ENCODE data around the gene SPAG17.

Gene SPAG17

DNA sequence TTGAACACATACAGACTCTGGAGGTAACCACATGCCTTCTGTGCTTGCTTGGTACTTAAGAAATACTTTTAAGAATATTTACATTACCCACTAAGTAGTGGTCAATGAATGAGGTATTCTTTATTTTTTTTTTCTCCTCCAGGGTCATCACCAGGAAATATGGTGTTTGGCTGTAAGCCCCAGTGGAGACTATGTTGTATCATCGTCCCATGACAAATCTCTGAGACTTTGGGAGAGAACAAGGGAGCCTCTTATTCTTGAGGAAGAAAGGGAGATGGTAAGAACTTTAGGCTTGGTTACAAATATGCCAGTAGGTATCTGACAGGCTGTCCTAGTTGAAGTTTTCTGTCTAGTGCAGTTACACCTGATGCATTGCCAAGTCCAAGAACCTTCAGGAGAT is 232.6 kb downstream of the SPAG17 start:
- Histone ChIP-seq H3K27ac (ENCODE audit: low read length) (no peak overlapping the region), H3K9ac (ENCODE audit: low read length) (no peak overlapping the region), H3K4me2 (ENCODE audit: low read length) (no peak overlapping the region), H3K27me3 (ENCODE audit: low read depth, low read length) (no peaks in the 10 kb centered on the region), H3K36me3 (replicated peaks; ENCODE audit: low read depth, low read length) (peaks cover 51% of the 10 kb centered on the region), H3K4me1 (ENCODE audit: low read length) (no peaks in the 10 kb centered on the region), H3K9me3 (ENCODE audit: insufficient read depth, low read length) (no peaks in the 10 kb centered on the region), H2AFZ (ENCODE audit: low read depth, low read length) (no peak overlapping the region), H3K79me2 (ENCODE audit: low read length) (no peaks in the 10 kb centered on the region), H4K20me1 (ENCODE audit: insufficient read depth, low read length) (no peaks in the 10 kb centered on the region), H3K4me3 (ENCODE audit: low read length) (no peak overlapping the region)
- TF ChIP-seq, protein P1, sequence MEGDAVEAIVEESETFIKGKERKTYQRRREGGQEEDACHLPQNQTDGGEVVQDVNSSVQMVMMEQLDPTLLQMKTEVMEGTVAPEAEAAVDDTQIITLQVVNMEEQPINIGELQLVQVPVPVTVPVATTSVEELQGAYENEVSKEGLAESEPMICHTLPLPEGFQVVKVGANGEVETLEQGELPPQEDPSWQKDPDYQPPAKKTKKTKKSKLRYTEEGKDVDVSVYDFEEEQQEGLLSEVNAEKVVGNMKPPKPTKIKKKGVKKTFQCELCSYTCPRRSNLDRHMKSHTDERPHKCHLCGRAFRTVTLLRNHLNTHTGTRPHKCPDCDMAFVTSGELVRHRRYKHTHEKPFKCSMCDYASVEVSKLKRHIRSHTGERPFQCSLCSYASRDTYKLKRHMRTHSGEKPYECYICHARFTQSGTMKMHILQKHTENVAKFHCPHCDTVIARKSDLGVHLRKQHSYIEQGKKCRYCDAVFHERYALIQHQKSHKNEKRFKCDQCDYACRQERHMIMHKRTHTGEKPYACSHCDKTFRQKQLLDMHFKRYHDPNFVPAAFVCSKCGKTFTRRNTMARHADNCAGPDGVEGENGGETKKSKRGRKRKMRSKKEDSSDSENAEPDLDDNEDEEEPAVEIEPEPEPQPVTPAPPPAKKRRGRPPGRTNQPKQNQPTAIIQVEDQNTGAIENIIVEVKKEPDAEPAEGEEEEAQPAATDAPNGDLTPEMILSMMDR (IDR thresholded peaks at IDR 0.05; ENCODE audit: low read depth, low read length) = no peak

DNA sequence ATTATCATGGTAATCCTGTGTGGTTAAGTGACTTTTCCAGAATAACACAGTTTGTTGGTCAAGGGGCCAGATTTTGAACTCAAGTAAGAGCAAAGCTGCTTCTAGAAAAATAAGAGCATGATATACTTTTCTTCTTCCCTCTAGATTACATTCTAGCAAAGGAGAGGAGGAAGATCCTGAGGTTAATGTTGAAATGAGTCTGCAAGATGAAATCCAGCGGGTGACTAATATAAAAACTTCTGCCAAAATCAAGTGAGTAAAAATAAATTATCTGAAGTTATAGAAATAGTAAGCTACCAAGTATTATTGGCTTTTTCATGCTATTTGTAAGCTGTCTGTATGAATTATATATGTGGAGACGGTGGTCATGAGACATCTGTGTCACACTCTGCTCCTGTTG is 242.7 kb downstream of the SPAG17 start:
- no peak overlapping the region for H3K4me3 ChIP-seq (ENCODE audit: low read length)
- H4K20me1 ChIP-seq (ENCODE audit: insufficient read depth, low read length) = no peaks in the 10 kb centered on the region
- no peak overlapping the region for H3K4me2 ChIP-seq (ENCODE audit: low read length)
- no peaks in the 10 kb centered on the region for H3K4me1 ChIP-seq (ENCODE audit: low read length)
- H2AFZ ChIP-seq (ENCODE audit: low read depth, low read length) = no peak overlapping the region
- TF ChIP-seq, protein P1 (IDR thresholded peaks at IDR 0.05; ENCODE audit: low read depth, low read length) = no peak
- no peak for TF ChIP-seq EZH2phosphoT487 (IDR thresholded peaks at IDR 0.05; ENCODE audit: low read depth)
- no peaks in the 10 kb centered on the region for H3K9me3 ChIP-seq (ENCODE audit: insufficient read depth, low read length)
- peaks cover 36% of the 10 kb centered on the region for H3K36me3 ChIP-seq (replicated peaks; ENCODE audit: low read depth, low read length)
- H3K9ac ChIP-seq (ENCODE audit: low read length) = no peak overlapping the region
- H3K27ac ChIP-seq (ENCODE audit: low read length) = no peak overlapping the region
- H3K27me3 ChIP-seq (ENCODE audit: low read depth, low read length) = no peaks in the 10 kb centered on the region
- H3K79me2 ChIP-seq (ENCODE audit: low read length) = no peaks in the 10 kb centered on the region

DNA sequence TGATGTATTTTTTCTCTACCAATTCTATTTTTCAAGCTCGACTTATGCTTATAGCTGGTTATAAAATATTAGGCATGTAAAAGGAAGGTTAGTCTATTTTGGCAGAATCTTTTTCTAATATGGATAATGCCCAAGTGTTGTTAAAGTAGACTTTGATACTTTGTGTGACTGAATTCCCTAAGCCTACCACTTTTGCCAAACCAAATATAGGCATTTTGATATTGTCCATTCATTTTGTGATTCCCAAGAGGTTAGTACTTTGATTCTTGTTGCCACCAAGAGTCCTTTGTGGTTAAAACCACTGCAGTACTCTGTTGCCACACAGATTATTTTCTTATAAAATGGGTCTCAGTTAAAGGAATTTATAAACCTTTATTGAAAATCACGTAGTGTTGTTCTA is 251.3 kb downstream of the SPAG17 start:
- no peak overlapping the region for H3K4me2 ChIP-seq (ENCODE audit: low read length)

DNA sequence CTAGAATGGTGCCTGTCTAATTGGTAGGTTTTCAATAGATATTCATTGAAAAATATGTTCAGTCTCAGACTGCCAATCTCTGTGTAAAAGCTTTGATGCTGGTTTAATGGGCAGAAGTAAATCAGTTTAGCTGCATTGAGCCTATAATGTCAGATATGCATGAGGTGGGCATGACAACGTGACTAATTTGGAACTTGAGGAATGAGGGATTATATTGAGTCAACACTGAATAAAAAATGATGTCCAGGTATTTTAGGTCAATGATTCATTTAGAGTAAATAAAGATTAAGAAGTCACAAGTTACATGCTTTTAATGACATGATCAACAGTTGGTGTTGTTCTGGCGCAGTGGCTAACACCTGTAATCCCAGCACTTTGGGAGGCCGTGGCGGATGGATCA is 252.5 kb downstream of the SPAG17 start:
- Histone ChIP-seq H3K36me3 (replicated peaks; ENCODE audit: low read depth, low read length) (peaks cover 12% of the 10 kb centered on the region), H3K4me2 (ENCODE audit: low read length) (no peak overlapping the region), H2AFZ (ENCODE audit: low read depth, low read length) (no peak overlapping the region), H3K79me2 (ENCODE audit: low read length) (peaks cover 65% of the 10 kb centered on the region), H4K20me1 (ENCODE audit: insufficient read depth, low read length) (no peaks in the 10 kb centered on the region), H3K9ac (ENCODE audit: low read length) (no peak overlapping the region), H3K9me3 (ENCODE audit: insufficient read depth, low read length) (no peaks in the 10 kb centered on the region), H3K27ac (ENCODE audit: low read length) (no peak overlapping the region), H3K4me3 (ENCODE audit: low read length) (no peak overlapping the region), H3K27me3 (ENCODE audit: low read depth, low read length) (no peaks in the 10 kb centered on the region), H3K4me1 (ENCODE audit: low read length) (peaks cover 15% of the 10 kb centered on the region)
- TF ChIP-seq, protein P1 (IDR thresholded peaks at IDR 0.05; ENCODE audit: low read depth, low read length) = no peak
- no peak for TF ChIP-seq EZH2phosphoT487 (IDR thresholded peaks at IDR 0.05; ENCODE audit: low read depth)

More for the DNA sequence above, 251.3 kb downstream of the SPAG17 start:
- Histone ChIP-seq H2AFZ (ENCODE audit: low read depth, low read length) (no peak overlapping the region), H3K9me3 (ENCODE audit: insufficient read depth, low read length) (no peaks in the 10 kb centered on the region), H3K27ac (ENCODE audit: low read length) (no peak overlapping the region), H3K9ac (ENCODE audit: low read length) (no peak overlapping the region), H3K79me2 (ENCODE audit: low read length) (peaks cover 55% of the 10 kb centered on the region), H3K36me3 (replicated peaks; ENCODE audit: low read depth, low read length) (peaks cover 12% of the 10 kb centered on the region), H4K20me1 (ENCODE audit: insufficient read depth, low read length) (no peaks in the 10 kb centered on the region), H3K4me3 (ENCODE audit: low read length) (no peak overlapping the region), H3K27me3 (ENCODE audit: low read depth, low read length) (no peaks in the 10 kb centered on the region), H3K4me1 (ENCODE audit: low read length) (peaks cover 9% of the 10 kb centered on the region)
- TF ChIP-seq, protein P1 (IDR thresholded peaks at IDR 0.05; ENCODE audit: low read depth, low read length) = no peak
- TF ChIP-seq EZH2phosphoT487 (IDR thresholded peaks at IDR 0.05; ENCODE audit: low read depth) = no peak

Data from OCI-LY3 (cell line).